ENCODE data around the gene SCNN1A. TPM values are rescaled to one million over a fixed set of nuclear protein-coding genes. Genes with fewer than 3 reads are reported as not detected.
A peak's percentile ranks its signal among the peaks of the same experiment; 100 is the strongest.

The SCNN1A gene
- total RNA-seq, 1 donor from 2014 or later: 14.3 TPM

DNA sequence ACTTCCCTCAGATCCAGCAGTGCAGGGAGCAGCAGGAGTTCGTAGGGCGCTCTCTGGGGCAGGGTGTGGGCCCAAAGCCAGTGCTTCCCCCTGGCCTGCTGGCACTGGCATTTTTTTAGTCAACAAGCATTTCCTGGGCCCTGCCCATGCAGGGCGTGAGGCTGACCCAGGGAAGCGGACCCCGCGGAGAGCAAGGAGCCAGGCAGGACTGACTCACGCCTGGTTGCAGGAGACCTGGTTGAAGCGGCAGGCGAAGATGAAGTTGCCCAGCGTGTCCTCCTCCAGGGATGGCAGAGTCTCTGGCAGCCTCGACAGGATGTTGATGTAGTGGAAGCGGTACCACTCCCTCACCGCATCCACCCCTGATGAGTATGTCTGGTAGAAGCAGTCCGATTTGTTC is 13.5 kb downstream of the SCNN1A start:
- DNase-seq (ENCODE audit: low spot score in 2 of 2): peak in 1 of 2 donors; percentile 82
- H3K9me3 ChIP-seq: no peaks in the 10 kb centered on the region
- no peaks in the 10 kb centered on the region for H3K36me3 ChIP-seq
- peaks cover 0 to 5% of the 10 kb centered on the region in 2 donors for H3K4me1 ChIP-seq
- H3K27ac ChIP-seq: peak overlapping the region in 1 of 2 donors; percentile 34
- TF ChIP-seq, protein P1, sequence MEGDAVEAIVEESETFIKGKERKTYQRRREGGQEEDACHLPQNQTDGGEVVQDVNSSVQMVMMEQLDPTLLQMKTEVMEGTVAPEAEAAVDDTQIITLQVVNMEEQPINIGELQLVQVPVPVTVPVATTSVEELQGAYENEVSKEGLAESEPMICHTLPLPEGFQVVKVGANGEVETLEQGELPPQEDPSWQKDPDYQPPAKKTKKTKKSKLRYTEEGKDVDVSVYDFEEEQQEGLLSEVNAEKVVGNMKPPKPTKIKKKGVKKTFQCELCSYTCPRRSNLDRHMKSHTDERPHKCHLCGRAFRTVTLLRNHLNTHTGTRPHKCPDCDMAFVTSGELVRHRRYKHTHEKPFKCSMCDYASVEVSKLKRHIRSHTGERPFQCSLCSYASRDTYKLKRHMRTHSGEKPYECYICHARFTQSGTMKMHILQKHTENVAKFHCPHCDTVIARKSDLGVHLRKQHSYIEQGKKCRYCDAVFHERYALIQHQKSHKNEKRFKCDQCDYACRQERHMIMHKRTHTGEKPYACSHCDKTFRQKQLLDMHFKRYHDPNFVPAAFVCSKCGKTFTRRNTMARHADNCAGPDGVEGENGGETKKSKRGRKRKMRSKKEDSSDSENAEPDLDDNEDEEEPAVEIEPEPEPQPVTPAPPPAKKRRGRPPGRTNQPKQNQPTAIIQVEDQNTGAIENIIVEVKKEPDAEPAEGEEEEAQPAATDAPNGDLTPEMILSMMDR (IDR thresholded peaks at IDR 0.05): no peak
- intact Hi-C loops (cut with DNase I): no loop called here
- H3K27me3 ChIP-seq: no peaks in the 10 kb centered on the region
- no peak overlapping the region for H3K4me3 ChIP-seq

DNA sequence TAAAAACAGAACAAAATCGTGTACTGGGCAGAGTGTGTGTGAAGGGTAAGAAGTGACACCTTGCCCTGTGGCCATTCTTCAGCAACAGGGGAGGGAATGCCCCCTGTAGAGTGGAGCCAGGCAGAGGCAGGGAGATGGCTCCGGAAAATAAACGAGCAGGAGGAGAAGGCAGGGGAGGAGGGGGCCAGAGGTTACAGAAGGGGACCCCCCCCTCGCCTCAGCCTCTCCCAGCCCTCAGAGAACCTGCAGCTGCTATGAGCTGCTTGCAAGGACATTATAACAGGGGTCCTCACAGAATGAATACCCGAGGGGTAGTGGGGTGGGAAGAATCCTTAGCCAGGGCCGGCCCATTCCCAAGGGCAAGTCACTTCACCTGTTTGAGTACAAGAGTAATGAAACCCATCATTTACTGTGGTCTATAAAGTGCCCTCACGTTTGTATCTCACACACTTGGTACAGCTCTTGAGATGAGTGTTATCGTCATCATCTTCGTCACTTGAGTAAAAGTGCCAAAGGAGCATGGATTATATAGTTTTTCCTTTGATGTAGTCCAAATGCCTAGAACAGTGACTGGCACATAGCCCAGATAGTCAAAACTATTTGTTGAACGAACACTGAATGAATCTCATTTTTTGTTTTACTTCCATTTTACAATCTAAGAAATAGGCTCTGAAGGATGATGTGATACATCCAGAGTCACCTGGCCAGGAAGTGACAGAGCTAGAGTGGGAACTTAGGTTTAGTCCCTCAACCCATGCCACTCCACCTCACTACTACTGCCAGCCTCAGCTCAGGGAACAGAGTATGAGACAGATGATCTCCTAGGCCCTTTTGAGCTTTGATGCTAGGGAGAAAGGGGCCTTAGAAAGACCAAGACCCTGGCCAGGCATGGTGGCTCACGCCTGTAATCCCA is 14.5 kb downstream of the SCNN1A start:
- Histone ChIP-seq H3K27me3 (no peaks in the 10 kb centered on the region), H3K36me3 (no peaks in the 10 kb centered on the region), H3K4me3 (no peak overlapping the region), H3K4me1 (peaks cover 0 to 5% of the 10 kb centered on the region in 2 donors), H3K27ac (no peak overlapping the region), H3K9me3 (no peaks in the 10 kb centered on the region)
- DNase-seq (ENCODE audit: low spot score in 2 of 2): no peak
- TF ChIP-seq, protein P1 (IDR thresholded peaks at IDR 0.05): no peak
- intact Hi-C loops (cut with DNase I): no loop called here

DNA sequence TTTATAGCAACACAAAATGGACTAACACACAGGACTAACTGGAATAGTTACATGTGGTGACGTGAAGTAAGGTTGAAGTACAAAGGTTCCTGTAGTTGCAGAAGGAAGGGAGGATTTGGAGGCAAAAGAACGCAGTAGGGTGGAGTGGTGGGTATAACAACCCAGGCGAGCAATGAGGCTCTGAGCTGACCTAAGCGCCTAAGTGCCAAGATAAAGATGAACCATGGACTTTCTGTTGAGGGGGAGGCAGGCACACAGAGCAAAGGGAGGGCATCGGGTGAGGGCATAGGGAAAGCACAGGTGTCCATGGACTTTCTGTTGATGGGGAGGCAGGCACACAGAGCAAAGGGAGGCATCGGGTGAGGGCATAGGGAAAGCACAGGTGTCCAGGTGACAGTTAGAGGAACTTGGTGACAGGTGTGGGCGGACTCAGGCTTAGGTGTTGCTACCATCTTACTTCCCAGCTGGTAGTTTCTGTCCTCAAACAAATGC is 15.2 kb downstream of the SCNN1A start:
- peaks cover 0 to 5% of the 10 kb centered on the region in 2 donors for H3K4me1 ChIP-seq
- no peaks in the 10 kb centered on the region for H3K36me3 ChIP-seq
- TF ChIP-seq, protein P1 (IDR thresholded peaks at IDR 0.05): no peak
- H3K9me3 ChIP-seq: no peaks in the 10 kb centered on the region
- no peak for DNase-seq (ENCODE audit: low spot score in 2 of 2)
- intact Hi-C loops (cut with DNase I): no loop called here
- H3K4me3 ChIP-seq: no peak overlapping the region
- H3K27me3 ChIP-seq: no peaks in the 10 kb centered on the region
- no peak overlapping the region for H3K27ac ChIP-seq

DNA sequence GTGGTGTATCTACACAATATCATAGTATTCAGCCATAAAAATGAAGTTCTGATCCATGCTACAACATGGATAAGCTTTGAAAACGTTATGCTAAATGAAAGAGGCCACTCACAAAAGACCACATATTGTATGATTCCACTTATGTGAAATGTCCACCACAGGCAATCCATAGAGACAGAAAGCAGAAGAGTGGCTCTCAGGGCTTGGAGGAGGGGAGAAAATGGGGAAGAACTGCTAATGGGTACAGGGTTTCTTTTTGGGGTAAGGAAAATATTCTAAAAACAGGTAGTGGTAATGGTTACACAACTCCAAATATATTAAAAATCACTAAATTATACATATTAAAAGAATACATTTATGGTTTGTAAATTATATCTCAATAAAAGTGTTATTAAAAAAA is 16.5 kb downstream of the SCNN1A start:
- intact Hi-C loops (cut with DNase I): no loop called here
- Histone ChIP-seq H3K27ac (no peak overlapping the region), H3K4me3 (no peak overlapping the region), H3K36me3 (no peaks in the 10 kb centered on the region), H3K9me3 (no peaks in the 10 kb centered on the region), H3K4me1 (peaks cover 0 to 4% of the 10 kb centered on the region in 2 donors), H3K27me3 (no peaks in the 10 kb centered on the region)
- TF ChIP-seq, protein P1 (IDR thresholded peaks at IDR 0.05): no peak
- no peak for DNase-seq (ENCODE audit: low spot score in 2 of 2)

DNA sequence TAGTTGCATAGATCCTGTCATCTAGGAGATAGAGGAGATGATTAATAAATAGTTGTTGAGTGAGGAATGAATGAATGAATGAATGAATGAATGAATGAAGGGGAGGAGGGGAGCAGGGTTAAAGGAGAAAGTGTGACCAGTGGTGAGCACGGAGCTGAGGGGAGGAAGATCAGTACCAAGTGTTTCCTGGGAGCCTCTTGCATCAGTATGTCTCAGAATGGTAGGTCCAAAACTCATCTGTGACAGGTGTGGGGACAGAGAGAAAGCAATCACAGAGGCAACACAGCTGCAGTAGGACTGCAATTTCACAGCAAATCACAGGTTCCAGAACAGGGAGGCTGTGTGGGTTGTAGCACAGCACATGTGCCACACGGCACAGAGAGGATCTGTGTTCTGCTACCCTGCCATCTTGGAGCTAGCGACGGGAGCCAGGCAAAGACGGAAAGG is 19.0 kb downstream of the SCNN1A start:
- no peaks in the 10 kb centered on the region for H3K36me3 ChIP-seq
- TF ChIP-seq, protein P1 (IDR thresholded peaks at IDR 0.05): no peak

More for the DNA sequence above, 19.0 kb downstream of the SCNN1A start:
- Histone ChIP-seq H3K9me3 (no peaks in the 10 kb centered on the region), H3K4me1 (no peaks in the 10 kb centered on the region), H3K4me3 (no peak overlapping the region), H3K27me3 (no peaks in the 10 kb centered on the region), H3K27ac (no peak overlapping the region)
- DNase-seq (ENCODE audit: low spot score in 2 of 2): no peak
- intact Hi-C loops (cut with DNase I): no loop called here
